ENCODE results near the gene KCNG2. TPM values are rescaled to one million over a fixed set of nuclear protein-coding genes. Genes with fewer than 3 reads are reported as not detected.

Gene KCNG2
- total and polyA plus RNA-seq, 7 experiments from 2014 or later = not detected

DNA sequence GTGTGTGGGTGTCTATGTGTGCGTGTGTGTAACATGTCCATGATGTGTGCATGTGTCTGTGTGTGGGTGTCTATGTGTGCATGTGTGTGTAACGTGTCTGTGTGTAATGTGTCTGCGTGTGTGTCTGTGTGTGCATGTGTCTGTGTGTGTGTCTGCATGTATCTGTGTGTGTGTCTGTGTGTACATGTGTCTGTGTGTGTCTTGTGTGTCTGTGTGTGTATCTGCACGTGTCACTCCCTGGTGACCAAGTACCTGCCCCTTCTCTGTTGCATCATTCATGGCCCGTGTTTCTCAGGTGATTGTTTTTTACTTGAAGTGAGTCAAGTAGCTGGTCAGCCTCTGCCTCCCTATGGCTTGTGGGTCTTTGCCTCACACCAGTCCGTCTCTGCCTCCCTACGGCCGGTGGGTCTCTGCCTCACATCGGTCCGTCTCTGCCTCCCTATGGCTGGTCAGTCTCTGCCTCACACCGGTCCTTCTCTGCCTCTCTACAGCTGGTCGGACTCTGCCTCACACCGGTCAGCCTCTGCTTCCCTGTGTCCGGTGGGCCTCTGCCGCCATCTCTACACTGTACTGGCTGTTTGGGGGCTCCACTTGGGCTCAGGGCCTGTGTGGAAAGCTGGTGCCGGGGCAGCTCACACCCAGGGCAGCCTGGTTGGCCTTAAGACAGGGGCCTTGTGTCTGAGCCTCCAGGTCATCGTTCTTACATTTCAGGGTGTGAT, 31.6 kb downstream of the KCNG2 start:
- intact Hi-C loops (cut with micrococcal nuclease) = no loop called here
- peaks cover 0 to 18% (median 8%) of the 10 kb centered on the region in 5 donors for H3K27me3 Mint-ChIP-seq
- POLR2A ChIA-PET = no interaction called here
- peaks cover 0 to 2% (median 0%) of the 10 kb centered on the region in 11 donors for H3K9me3 Mint-ChIP-seq
- Histone ChIP-seq H3K36me3 (ENCODE audit: control insufficient read depth in 2 of 3, insufficient read depth in 3 of 3, low read length in 3 of 3) (no peaks in the 10 kb centered on the region), H3K27ac (ENCODE audit: low read depth, low read length) (no peak overlapping the region), H3K4me1 (ENCODE audit: control insufficient read depth in 2 of 2, insufficient read depth in 2 of 2, low read length in 2 of 2) (no peaks in the 10 kb centered on the region), H3K4me3 (ENCODE audit: low read length) (no peak overlapping the region), H3K27me3 (ENCODE audit: control insufficient read depth in 2 of 2, insufficient read depth in 2 of 2, low read length in 2 of 2) (no peaks in the 10 kb centered on the region), H3K9me3 (ENCODE audit: control insufficient read depth in 2 of 3, low read length in 3 of 3) (no peaks in the 10 kb centered on the region)
- no peaks in the 10 kb centered on the region for H3K36me3 Mint-ChIP-seq
- no peak for ATAC-seq
- CTCF ChIA-PET = no interaction called here
- H3K4me3 Mint-ChIP-seq = no peak overlapping the region
- peaks cover 0 to 2% (median 0%) of the 10 kb centered on the region in 7 donors for H3K4me1 Mint-ChIP-seq
- no peak for DNase-seq
- H3K27ac Mint-ChIP-seq = no peak overlapping the region

DNA sequence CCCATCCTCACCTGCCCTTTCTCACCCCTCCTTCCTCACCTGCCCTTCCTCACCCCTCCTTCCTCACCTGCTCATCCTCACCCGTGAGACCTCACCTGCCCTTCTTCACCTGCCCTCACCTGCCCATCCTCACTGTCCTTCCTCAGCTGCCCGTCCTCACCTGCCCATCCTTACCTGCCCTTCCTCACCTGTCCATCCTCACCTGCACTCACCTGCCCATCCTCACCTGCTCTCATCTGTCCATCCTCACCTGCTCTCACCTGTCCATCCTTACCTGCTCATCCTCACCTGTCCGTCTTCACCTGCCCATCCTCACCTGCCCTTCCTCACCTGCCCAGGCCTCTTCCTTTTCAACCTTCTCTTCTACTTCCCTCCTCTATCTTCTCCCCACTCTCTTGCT, 34.4 kb downstream of the KCNG2 start:
- ChIA-PET CTCF (no interaction called here), POLR2A (no interaction called here)
- DNase-seq = no peak
- Histone ChIP-seq H3K27ac (ENCODE audit: low read depth, low read length) (no peak overlapping the region), H3K27me3 (ENCODE audit: control insufficient read depth in 2 of 2, insufficient read depth in 2 of 2, low read length in 2 of 2) (no peaks in the 10 kb centered on the region), H3K4me1 (ENCODE audit: control insufficient read depth in 2 of 2, insufficient read depth in 2 of 2, low read length in 2 of 2) (no peaks in the 10 kb centered on the region), H3K4me3 (ENCODE audit: low read length) (no peak overlapping the region), H3K36me3 (ENCODE audit: control insufficient read depth in 2 of 3, insufficient read depth in 3 of 3, low read length in 3 of 3) (no peaks in the 10 kb centered on the region), H3K9me3 (ENCODE audit: control insufficient read depth in 2 of 3, low read length in 3 of 3) (no peaks in the 10 kb centered on the region)
- intact Hi-C loops (cut with micrococcal nuclease) = no loop called here
- H3K27me3 Mint-ChIP-seq = peaks cover 9 to 30% (median 19%) of the 10 kb centered on the region in 5 donors
- no peaks in the 10 kb centered on the region for H3K36me3 Mint-ChIP-seq
- ATAC-seq = no peak
- peaks cover 0 to 3% (median 0%) of the 10 kb centered on the region in 11 donors for H3K9me3 Mint-ChIP-seq
- peaks cover 0 to 2% (median 0%) of the 10 kb centered on the region in 7 donors for H3K4me1 Mint-ChIP-seq
- no peak overlapping the region for H3K4me3 Mint-ChIP-seq
- no peak overlapping the region for H3K27ac Mint-ChIP-seq

GRCh38 chr18:79834834-79835233, 37.1 kb downstream of the KCNG2 start:
- Mint-ChIP-seq H3K9me3 (peaks cover 0 to 4% (median 0%) of the 10 kb centered on the region in 11 donors), H3K27ac (no peak overlapping the region), H3K36me3 (no peaks in the 10 kb centered on the region), H3K27me3 (peaks cover 19 to 30% (median 27%) of the 10 kb centered on the region in 5 donors), H3K4me1 (peaks cover 0 to 2% (median 0%) of the 10 kb centered on the region in 7 donors), H3K4me3 (no peak overlapping the region)
- Histone ChIP-seq H3K27me3 (ENCODE audit: control insufficient read depth in 2 of 2, insufficient read depth in 2 of 2, low read length in 2 of 2) (no peaks in the 10 kb centered on the region), H3K4me3 (ENCODE audit: low read length) (no peak overlapping the region), H3K36me3 (ENCODE audit: control insufficient read depth in 2 of 3, insufficient read depth in 3 of 3, low read length in 3 of 3) (no peaks in the 10 kb centered on the region), H3K9me3 (ENCODE audit: control insufficient read depth in 2 of 3, low read length in 3 of 3) (no peaks in the 10 kb centered on the region), H3K27ac (ENCODE audit: low read depth, low read length) (no peak overlapping the region), H3K4me1 (ENCODE audit: control insufficient read depth in 2 of 2, insufficient read depth in 2 of 2, low read length in 2 of 2) (no peaks in the 10 kb centered on the region)
- intact Hi-C loops (cut with micrococcal nuclease) = no loop called here
- no peak for ATAC-seq
- DNase-seq = no peak
- CTCF ChIA-PET = no interaction called here
- POLR2A ChIA-PET = no interaction called here

- Mint-ChIP-seq H3K27ac (no peak overlapping the region), H3K4me1 (no peaks in the 10 kb centered on the region), H3K36me3 (peaks cover 0 to 8% (median 0%) of the 10 kb centered on the region in 5 donors), H3K27me3 (peaks cover 0 to 31% (median 10%) of the 10 kb centered on the region in 5 donors), H3K9me3 (peaks cover 0 to 17% (median 4%) of the 10 kb centered on the region in 11 donors), H3K4me3 (no peak overlapping the region)
- intact Hi-C loops (cut with micrococcal nuclease) = no loop called here
- ChIA-PET POLR2A (no interaction called here), CTCF (no interaction called here)
- H3K36me3 ChIP-seq (ENCODE audit: control insufficient read depth in 2 of 3, insufficient read depth in 3 of 3, low read length in 3 of 3) = no peaks in the 10 kb centered on the region
- H3K4me1 ChIP-seq (ENCODE audit: control insufficient read depth in 2 of 2, insufficient read depth in 2 of 2, low read length in 2 of 2) = no peaks in the 10 kb centered on the region
- H3K9me3 ChIP-seq (ENCODE audit: control insufficient read depth in 2 of 3, low read length in 3 of 3) = no peaks in the 10 kb centered on the region
- H3K27me3 ChIP-seq (ENCODE audit: control insufficient read depth in 2 of 2, insufficient read depth in 2 of 2, low read length in 2 of 2) = no peaks in the 10 kb centered on the region
- H3K27ac ChIP-seq (ENCODE audit: low read depth, low read length) = no peak overlapping the region
- H3K4me3 ChIP-seq (ENCODE audit: low read length) = no peak overlapping the region
- no peak for DNase-seq
- ATAC-seq = no peak
Observed at GRCh38 chr18:79841936-79842335, 44.2 kb downstream of the KCNG2 start.

- H3K9me3 Mint-ChIP-seq = peaks cover 0 to 17% (median 4%) of the 10 kb centered on the region in 11 donors
- CTCF ChIA-PET = no interaction called here
- no peaks in the 10 kb centered on the region for H3K4me1 Mint-ChIP-seq
Observed at GRCh38 chr18:79844999-79845563, 47.3 kb downstream of the KCNG2 start.

DNA sequence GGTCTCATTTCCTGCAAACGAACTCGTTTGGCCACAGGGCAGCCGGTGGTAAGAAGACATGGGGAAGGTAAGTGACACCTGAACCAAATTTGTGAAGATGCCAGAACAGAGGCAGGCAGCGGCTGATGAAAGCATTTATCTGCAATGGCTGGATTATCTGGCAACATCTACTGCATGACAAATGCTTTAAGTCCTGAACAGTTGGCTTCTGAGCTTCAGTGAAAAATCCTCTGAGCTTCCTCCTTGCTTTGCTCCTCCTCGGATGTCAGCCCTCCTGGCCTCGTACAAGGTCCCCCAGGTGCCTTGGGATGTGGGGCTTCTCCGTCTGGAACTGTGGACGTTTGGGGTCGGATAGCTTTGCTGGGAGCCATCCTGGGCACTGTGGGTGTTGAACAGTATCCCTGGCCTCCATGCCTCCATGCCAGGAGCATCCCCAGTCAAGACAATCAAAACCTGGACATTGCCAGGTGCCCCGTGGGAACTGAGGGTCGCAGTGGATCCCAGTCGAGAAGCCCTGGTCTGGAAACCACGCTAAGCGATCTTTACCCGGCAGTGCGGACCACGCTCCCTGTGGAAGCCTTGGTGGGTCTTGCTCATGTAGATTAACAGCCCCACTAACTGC, 49.3 kb downstream of the KCNG2 start:
- POLR2A ChIA-PET = no interaction called here
- Histone ChIP-seq H3K9me3 (ENCODE audit: control insufficient read depth in 2 of 3, low read length in 3 of 3) (no peaks in the 10 kb centered on the region), H3K4me1 (ENCODE audit: control insufficient read depth in 2 of 2, insufficient read depth in 2 of 2, low read length in 2 of 2) (no peaks in the 10 kb centered on the region), H3K27me3 (ENCODE audit: control insufficient read depth in 2 of 2, insufficient read depth in 2 of 2, low read length in 2 of 2) (no peaks in the 10 kb centered on the region), H3K36me3 (ENCODE audit: control insufficient read depth in 2 of 3, insufficient read depth in 3 of 3, low read length in 3 of 3) (no peaks in the 10 kb centered on the region), H3K27ac (ENCODE audit: low read depth, low read length) (no peak overlapping the region), H3K4me3 (ENCODE audit: low read length) (no peak overlapping the region)
- H3K9me3 Mint-ChIP-seq = peaks cover 0 to 10% (median 4%) of the 10 kb centered on the region in 11 donors
- intact Hi-C loops (cut with micrococcal nuclease) = no loop called here
- peaks cover 0 to 3% (median 0%) of the 10 kb centered on the region in 5 donors for H3K36me3 Mint-ChIP-seq
- CTCF ChIA-PET = no interaction called here
- no peak overlapping the region for H3K27ac Mint-ChIP-seq
- peaks cover 0 to 10% (median 0%) of the 10 kb centered on the region in 5 donors for H3K27me3 Mint-ChIP-seq
- no peak for ATAC-seq
- H3K4me3 Mint-ChIP-seq = no peak overlapping the region
- H3K4me1 Mint-ChIP-seq = no peaks in the 10 kb centered on the region
- DNase-seq = no peak

More at GRCh38 chr18:79844999-79845563, 47.3 kb downstream of the KCNG2 start:
- H3K36me3 Mint-ChIP-seq = peaks cover 0 to 8% (median 0%) of the 10 kb centered on the region in 5 donors
- H3K27ac Mint-ChIP-seq = no peak overlapping the region
- intact Hi-C loops (cut with micrococcal nuclease) = no loop called here
- no peak overlapping the region for H3K4me3 Mint-ChIP-seq
- Histone ChIP-seq H3K4me3 (ENCODE audit: low read length) (no peak overlapping the region), H3K27ac (ENCODE audit: low read depth, low read length) (no peak overlapping the region), H3K9me3 (ENCODE audit: control insufficient read depth in 2 of 3, low read length in 3 of 3) (no peaks in the 10 kb centered on the region), H3K36me3 (ENCODE audit: control insufficient read depth in 2 of 3, insufficient read depth in 3 of 3, low read length in 3 of 3) (no peaks in the 10 kb centered on the region), H3K27me3 (ENCODE audit: control insufficient read depth in 2 of 2, insufficient read depth in 2 of 2, low read length in 2 of 2) (no peaks in the 10 kb centered on the region), H3K4me1 (ENCODE audit: control insufficient read depth in 2 of 2, insufficient read depth in 2 of 2, low read length in 2 of 2) (no peaks in the 10 kb centered on the region)
- ATAC-seq (no peak), DNase-seq (no peak)
- POLR2A ChIA-PET = no interaction called here
- peaks cover 0 to 20% (median 3%) of the 10 kb centered on the region in 5 donors for H3K27me3 Mint-ChIP-seq
